Activated CD4-positive, alpha-beta T cell treated with anti-CD3 and anti-CD28 coated beads, Interleukin-2, amount 10 ng/mL, durations not matched to agents 7 days and 5 days (primary cell): ENCODE measurements around the gene PRIM2. TPM values are rescaled to one million over a fixed set of nuclear protein-coding genes. Genes with fewer than 3 reads are reported as not detected.
"Not testable (repeated sequence)": the region's sequence is repeated elsewhere in the genome, so short reads cannot be mapped to it uniquely, and the experiment has no call there.

ENCODE experiments used
- CTCF ChIA-PET: fragments of 350-600 bp; sonication (Branson Sonifier 250); formaldehyde crosslinking; loops from one replicate; lab custom pipeline; 2021; ENCODE audit warnings: antibody characterized with exemption; lab: Charles Lee
- POLR2A ChIA-PET: fragments of 350-600 bp; sonication (Branson Sonifier 250); formaldehyde crosslinking; loops from one replicate; lab custom pipeline; 2021; ENCODE audit warnings: antibody characterized with exemption; lab: Charles Lee
- DNase-seq: peaks from one replicate; pipeline ENCODE4 v3.0.0-alpha.2; 2020
- H3K27ac Mint-ChIP-seq: one replicate; pipeline ENCODE4 v1.8.0; 2021; ENCODE audit warnings: mild to moderate bottlenecking, moderate library complexity, mixed read lengths
- H3K27me3 Mint-ChIP-seq: one replicate; pipeline ENCODE4 v1.8.0; 2021; ENCODE audit warnings: mixed read lengths
- H3K36me3 Mint-ChIP-seq: one replicate; pipeline ENCODE4 v1.8.0; 2021; ENCODE audit warnings: low read depth, mixed read lengths
- H3K4me1 Mint-ChIP-seq: one replicate; pipeline ENCODE4 v1.8.0; 2021; ENCODE audit warnings: mixed read lengths
- H3K4me3 Mint-ChIP-seq: one replicate; pipeline ENCODE4 v1.8.0; 2021; ENCODE audit warnings: mild to moderate bottlenecking, moderate library complexity, mixed read lengths
- H3K9me3 Mint-ChIP-seq: one replicate; pipeline ENCODE4 v1.8.0; 2021; ENCODE audit warnings: mixed read lengths
- total RNA-seq, 2 experiments: library from RNA; stranded (reverse); gene quantifications; one replicate each; pipeline ENCODE4 v1.2.3, GENCODE V29; 2021

PRIM2 gene
- total RNA-seq, 2 experiments from 2014 or later = 35.7 to 37.7 TPM

DNA sequence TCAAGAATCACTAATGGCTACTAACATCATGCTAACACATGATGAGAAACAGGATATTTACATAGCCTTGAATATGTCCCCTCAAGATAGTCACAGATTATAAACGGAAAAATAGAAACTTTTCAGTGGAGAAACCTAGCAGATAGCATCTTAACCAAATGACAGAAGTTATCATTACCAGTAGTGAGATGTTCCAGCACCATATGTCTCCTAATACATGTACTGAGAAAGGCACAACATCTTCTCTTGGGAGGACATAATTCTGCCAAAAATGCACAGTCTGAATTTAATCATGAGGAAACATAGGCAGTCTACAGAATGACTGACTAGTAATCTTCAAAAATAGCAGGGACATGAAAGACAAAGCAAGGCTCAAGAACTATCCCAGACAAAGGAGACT, 19.9 kb upstream of the PRIM2 start:
- POLR2A ChIA-PET = no interaction called here

DNA sequence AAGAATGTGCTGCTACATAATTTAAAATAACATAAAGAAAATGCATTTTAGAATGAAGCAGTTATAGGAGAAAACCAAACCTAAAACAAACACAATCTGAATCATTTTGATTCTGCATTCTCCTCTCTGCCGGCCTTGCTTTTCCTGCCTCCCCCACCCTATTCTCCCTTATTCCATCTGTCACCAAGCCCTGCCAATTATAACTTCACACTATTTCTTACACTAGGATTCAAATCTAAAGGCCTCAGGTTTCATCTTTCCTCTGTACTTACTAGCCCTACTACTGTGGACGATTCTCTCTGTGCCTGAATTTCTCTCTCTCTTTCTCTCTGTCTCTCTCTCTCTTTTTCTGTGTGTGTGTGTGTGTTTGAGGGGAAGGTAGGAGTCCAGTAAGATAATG, 18.7 kb upstream of the PRIM2 start:
- CTCF ChIA-PET = no interaction called here
- POLR2A ChIA-PET = no interaction called here
- Mint-ChIP-seq H3K27me3 (peaks cover 6% of the 10 kb centered on the region), H3K4me3 (no peak overlapping the region), H3K27ac (no peak overlapping the region), H3K9me3 (no peaks in the 10 kb centered on the region), H3K4me1 (no peaks in the 10 kb centered on the region), H3K36me3 (no peaks in the 10 kb centered on the region)
- no peak for DNase-seq

More for the DNA sequence above, 19.9 kb upstream of the PRIM2 start:
- no peaks in the 10 kb centered on the region for H3K4me1 Mint-ChIP-seq
- no peak for DNase-seq
- H3K4me3 Mint-ChIP-seq = no peak overlapping the region
- CTCF ChIA-PET = interaction anchor here (1.2 kb wide), 1 partner anchor 52 kb away, joined by 3 read pairs; no protein-coding TSS in a partner anchor
- H3K27me3 Mint-ChIP-seq = peaks cover 6% of the 10 kb centered on the region
- H3K9me3 Mint-ChIP-seq = no peaks in the 10 kb centered on the region
- no peak overlapping the region for H3K27ac Mint-ChIP-seq
- no peaks in the 10 kb centered on the region for H3K36me3 Mint-ChIP-seq

DNA sequence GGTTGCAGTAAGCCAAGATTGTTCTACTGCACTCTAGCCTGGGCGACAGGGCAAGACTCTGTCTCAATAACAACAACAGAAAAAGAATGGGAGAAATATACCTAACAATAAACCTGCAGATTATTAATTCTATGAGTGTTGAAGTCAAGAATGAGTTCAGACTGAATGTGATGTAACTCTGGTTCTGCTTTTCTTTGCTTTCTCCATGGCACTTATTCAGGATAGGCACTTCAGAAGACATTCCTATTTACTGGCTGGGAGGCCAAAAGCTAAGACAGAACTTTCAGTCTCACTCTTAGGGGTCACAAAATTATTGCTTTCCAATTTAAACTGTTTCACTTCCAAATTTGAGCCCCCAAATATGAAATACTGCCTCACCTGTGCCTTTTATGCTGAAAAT, 15.7 kb upstream of the PRIM2 start:
- no peaks in the 10 kb centered on the region for H3K4me1 Mint-ChIP-seq
- ChIA-PET POLR2A (no interaction called here), CTCF (interaction anchor here (1.4 kb wide), 1 partner anchor 15 kb away, joined by 5 read pairs; the partner anchor contains the start of gene PRIM2)
- H3K36me3 Mint-ChIP-seq = no peaks in the 10 kb centered on the region
- H3K9me3 Mint-ChIP-seq = no peaks in the 10 kb centered on the region
- H3K4me3 Mint-ChIP-seq = no peak overlapping the region
- peaks cover 6% of the 10 kb centered on the region for H3K27me3 Mint-ChIP-seq
- no peak for DNase-seq
- no peak overlapping the region for H3K27ac Mint-ChIP-seq

DNA sequence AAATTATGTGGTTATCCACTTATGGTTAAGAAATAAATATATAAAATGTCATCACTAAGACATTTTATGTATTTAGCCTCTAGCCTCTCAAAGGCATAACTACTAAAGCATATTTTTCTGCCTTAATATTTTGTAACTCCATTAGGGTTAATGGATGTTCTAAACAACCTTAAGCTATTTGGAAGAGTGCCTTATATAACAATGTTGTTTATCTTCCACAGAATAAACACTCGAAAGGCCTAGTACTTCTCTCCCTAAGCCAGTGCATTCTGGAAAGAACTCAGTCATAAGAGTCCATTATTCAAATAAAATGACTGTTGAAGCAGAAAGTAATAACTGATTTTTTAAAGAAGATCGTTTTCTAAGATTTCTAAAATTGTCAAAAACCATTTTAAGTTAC, 15.0 kb upstream of the PRIM2 start:
- no peak overlapping the region for H3K27ac Mint-ChIP-seq
- H3K4me3 Mint-ChIP-seq = no peak overlapping the region
- H3K9me3 Mint-ChIP-seq = no peaks in the 10 kb centered on the region
- H3K36me3 Mint-ChIP-seq = no peaks in the 10 kb centered on the region
- ChIA-PET CTCF (no interaction called here), POLR2A (no interaction called here)
- DNase-seq = no peak
- H3K4me1 Mint-ChIP-seq = no peaks in the 10 kb centered on the region
- H3K27me3 Mint-ChIP-seq = peaks cover 7% of the 10 kb centered on the region

DNA sequence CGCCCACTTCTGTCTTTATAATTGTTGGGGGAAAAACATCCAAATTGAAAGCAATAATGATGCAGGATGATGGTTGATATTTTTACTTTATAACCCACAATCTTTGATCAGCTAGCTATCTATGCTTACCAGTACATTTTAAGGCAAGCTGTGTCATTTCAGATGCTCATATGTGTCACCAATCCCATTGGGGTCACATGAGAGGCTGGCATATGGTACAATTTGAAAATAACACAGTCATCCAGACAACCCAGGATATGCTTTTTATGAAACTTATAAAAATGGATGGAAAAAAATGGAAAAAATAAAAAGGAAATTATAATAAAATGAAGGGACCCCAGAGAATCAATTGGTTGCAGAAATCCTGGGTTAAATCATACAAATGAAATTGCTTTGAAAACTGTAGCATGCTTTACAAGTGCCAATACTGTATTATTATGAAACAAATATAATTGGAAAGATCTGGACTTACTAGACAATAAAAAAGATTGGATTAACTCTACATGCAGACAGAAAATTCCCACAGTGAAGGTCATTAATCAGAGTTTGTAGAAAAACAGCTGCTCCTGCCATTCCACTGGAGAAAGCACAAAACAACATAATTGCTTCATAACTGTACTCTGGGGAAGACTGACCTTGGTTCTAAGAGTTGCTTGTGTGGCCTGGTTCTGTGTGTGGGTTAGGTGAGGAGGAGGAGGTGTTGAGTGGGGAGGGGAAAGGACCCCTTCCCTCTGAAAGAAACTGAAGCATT, 13.3 kb upstream of the PRIM2 start:
- no peaks in the 10 kb centered on the region for H3K36me3 Mint-ChIP-seq
- no peak overlapping the region for H3K27ac Mint-ChIP-seq
- peaks cover 13% of the 10 kb centered on the region for H3K27me3 Mint-ChIP-seq
- no peak overlapping the region for H3K4me3 Mint-ChIP-seq
- CTCF ChIA-PET = no interaction called here
- POLR2A ChIA-PET = no interaction called here
- no peak for DNase-seq
- no peaks in the 10 kb centered on the region for H3K4me1 Mint-ChIP-seq
- H3K9me3 Mint-ChIP-seq = no peaks in the 10 kb centered on the region

DNA sequence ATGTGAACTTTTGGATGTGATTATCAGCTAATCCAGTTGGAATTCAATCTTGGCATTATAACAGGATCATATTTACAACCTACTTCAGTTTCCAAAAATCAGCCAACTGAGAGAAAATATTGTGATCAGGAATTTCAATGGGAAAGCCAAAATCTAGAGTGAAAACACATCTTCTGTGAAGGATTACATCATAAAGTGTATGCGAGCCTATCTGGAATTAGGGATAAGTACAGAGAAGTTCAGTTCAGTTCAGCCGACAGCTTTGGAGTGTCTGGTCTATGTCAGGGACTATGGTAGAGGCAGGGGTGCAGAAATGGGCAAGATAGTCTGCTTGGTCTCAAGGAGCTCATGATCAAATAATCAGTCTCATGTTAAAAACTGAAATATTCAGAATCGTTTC, 12.3 kb upstream of the PRIM2 start:
- DNase-seq = no peak
- H3K4me1 Mint-ChIP-seq = no peaks in the 10 kb centered on the region
- no peak overlapping the region for H3K27ac Mint-ChIP-seq
- H3K36me3 Mint-ChIP-seq = no peaks in the 10 kb centered on the region
- ChIA-PET POLR2A (no interaction called here), CTCF (interaction anchor here (1.5 kb wide), 1 partner anchor 400 kb away, joined by 3 read pairs; no protein-coding TSS in a partner anchor)
- no peak overlapping the region for H3K4me3 Mint-ChIP-seq
- peaks cover 13% of the 10 kb centered on the region for H3K27me3 Mint-ChIP-seq
- H3K9me3 Mint-ChIP-seq = no peaks in the 10 kb centered on the region

DNA sequence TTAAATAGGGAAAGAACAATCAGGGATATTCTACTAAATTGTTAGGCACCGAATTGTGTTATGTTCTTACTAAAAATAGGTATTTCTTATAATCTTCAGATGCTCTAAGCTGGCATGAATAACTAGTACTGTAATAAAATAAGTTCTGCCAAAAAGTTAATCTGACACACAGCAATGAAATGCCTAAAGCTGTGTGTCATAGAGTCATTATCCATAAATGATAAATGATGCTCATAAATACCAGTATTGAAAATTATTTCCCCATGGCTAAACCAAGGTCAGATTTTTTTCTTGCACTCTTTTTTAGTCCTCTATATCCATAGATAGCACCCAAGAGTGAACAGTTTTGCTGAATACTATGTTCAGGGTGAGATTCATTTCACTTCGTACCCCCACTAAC, 11.7 kb upstream of the PRIM2 start:
- Mint-ChIP-seq H3K9me3 (no peaks in the 10 kb centered on the region), H3K4me3 (no peak overlapping the region), H3K27ac (no peak overlapping the region), H3K4me1 (no peaks in the 10 kb centered on the region), H3K27me3 (peaks cover 13% of the 10 kb centered on the region), H3K36me3 (no peaks in the 10 kb centered on the region)
- DNase-seq = no peak
- ChIA-PET POLR2A (no interaction called here), CTCF (interaction anchor here (1.5 kb wide), 1 partner anchor 401 kb away, joined by 3 read pairs; no protein-coding TSS in a partner anchor)

DNA sequence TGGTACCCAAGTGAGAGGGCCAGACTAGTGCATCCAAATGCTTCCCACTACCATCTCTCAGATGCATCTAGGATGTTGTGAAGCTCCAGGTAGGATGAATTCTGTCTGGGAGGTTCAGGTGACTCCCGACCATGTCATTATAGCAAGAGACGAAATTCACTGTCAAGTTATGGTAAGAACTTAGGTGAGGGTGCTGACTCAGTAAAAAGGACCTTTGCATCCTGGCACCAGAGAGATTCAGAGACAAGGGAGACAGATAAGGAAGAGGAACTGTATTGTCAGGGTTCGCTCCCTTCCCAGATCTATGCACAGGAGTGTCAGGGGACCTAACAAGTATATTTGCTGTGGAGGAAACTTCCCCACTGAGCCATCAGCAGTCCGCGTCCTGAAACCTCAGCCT, 11.2 kb upstream of the PRIM2 start:
- CTCF ChIA-PET = interaction anchor here (1.5 kb wide), 1 partner anchor 402 kb away, joined by 3 read pairs; no protein-coding TSS in a partner anchor
- Mint-ChIP-seq H3K4me1 (no peaks in the 10 kb centered on the region), H3K27ac (no peak overlapping the region), H3K9me3 (no peaks in the 10 kb centered on the region), H3K36me3 (no peaks in the 10 kb centered on the region), H3K27me3 (peaks cover 13% of the 10 kb centered on the region), H3K4me3 (no peak overlapping the region)
- POLR2A ChIA-PET = no interaction called here
- DNase-seq = no peak

DNA sequence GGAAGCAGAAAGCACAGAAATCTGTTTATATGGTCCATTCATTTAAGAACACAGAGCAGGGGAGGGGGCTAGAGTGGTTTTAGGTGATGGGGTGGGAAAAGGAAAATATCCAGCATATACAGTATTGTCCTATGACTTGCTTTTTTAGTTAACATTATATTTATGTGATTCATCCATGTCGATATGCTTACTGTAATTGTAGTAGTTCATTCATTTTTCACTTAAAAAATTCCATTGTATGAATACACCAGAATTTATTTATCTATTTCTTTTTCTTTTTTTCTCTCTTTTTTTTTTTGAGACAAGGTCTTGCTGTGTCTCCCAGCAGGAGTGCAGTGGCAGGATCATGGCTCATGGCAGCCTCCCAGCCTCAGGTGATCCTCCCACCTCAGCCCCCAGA, 9.6 kb upstream of the PRIM2 start:
- Mint-ChIP-seq H3K27ac (no peak overlapping the region), H3K27me3 (peaks cover 13% of the 10 kb centered on the region), H3K9me3 (no peaks in the 10 kb centered on the region), H3K4me3 (no peak overlapping the region), H3K4me1 (no peaks in the 10 kb centered on the region), H3K36me3 (no peaks in the 10 kb centered on the region)
- POLR2A ChIA-PET = no interaction called here
- CTCF ChIA-PET = no interaction called here
- DNase-seq = no peak

DNA sequence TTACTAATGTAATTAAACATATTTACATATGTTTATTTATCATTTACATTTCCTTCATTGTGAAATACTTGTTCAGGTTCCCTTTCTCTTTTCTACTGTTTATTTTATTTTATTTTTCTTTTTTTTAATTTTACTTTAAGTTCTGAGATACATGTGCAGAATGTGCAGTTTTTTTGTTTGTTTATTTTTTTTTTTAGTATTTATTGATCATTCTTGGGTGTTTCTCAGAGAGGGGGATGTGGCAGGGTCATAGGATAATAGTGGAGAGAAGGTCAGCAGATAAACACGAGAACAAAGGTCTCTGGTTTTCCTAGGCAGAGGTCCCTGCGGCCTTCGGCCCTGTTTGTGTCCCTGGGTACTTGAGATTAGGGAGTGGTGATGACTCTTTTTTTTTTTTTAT, 8.7 kb upstream of the PRIM2 start:
- peaks cover 13% of the 10 kb centered on the region for H3K27me3 Mint-ChIP-seq
- H3K9me3 Mint-ChIP-seq, CTCF ChIA-PET, H3K4me3 Mint-ChIP-seq, POLR2A ChIA-PET, H3K27ac Mint-ChIP-seq, H3K4me1 Mint-ChIP-seq, H3K36me3 Mint-ChIP-seq, DNase-seq: not testable (repeated sequence)

DNA sequence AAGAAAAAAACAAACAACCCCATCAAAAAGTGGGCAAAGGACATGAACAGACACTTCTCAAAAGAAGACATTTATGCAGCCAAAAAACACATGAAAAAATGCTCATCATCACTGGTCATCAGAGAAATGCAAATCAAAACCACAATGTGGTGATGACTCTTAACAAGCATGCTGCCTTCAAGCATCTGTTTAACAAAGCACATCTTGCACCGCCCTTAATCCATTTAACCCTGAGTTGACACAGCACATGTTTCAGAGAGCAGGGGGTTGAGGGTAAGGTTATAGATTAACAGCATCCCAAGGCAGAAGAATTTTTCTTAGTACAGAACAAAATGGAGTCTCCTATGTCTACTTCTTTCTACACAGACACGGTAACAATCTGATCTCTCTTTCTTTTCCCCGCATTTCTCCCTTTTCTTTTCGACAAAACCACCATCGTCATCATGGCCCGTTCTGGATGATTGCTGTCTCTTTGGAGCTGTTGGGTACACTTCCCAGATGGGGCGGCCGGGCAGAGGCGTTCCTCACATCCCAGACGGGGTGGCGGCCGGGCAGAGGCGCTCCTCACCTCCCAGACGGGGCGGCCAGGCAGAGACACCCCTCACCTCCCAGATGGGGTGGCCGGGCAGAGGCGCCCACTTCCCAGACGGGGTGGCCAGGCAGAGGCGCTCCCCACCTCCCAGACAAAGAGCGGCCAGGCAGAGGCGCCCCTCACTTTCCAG, 7.2 kb upstream of the PRIM2 start:
- H3K27me3 Mint-ChIP-seq = peaks cover 15% of the 10 kb centered on the region
- H3K4me1 Mint-ChIP-seq, H3K9me3 Mint-ChIP-seq, H3K4me3 Mint-ChIP-seq, DNase-seq, POLR2A ChIA-PET, H3K36me3 Mint-ChIP-seq, H3K27ac Mint-ChIP-seq, CTCF ChIA-PET: not testable (repeated sequence)

DNA sequence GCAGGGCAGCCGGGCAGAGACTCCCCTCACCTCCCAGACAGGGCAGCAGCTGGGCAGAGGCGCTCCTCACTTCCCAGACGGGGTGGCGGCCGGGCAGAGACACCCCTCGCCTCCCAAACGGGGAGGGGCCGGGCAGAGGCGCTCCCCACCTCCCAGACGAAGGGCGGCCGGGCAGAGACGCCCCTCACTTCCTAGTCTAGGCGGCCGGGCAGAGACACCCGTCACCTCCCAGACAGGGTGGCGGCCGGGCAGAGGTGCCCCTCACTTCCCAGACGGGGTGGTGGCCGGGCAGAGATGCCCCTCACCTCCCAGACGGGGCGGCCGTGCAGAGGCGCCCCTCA, 6.6 kb upstream of the PRIM2 start:
- no peaks in the 10 kb centered on the region for H3K4me1 Mint-ChIP-seq
- H3K4me3 Mint-ChIP-seq = no peak overlapping the region
- ChIA-PET CTCF (no interaction called here), POLR2A (no interaction called here)
- H3K27ac Mint-ChIP-seq = no peak overlapping the region
- no peaks in the 10 kb centered on the region for H3K9me3 Mint-ChIP-seq
- H3K36me3 Mint-ChIP-seq = no peaks in the 10 kb centered on the region
- DNase-seq = no peak
- peaks cover 14% of the 10 kb centered on the region for H3K27me3 Mint-ChIP-seq

DNA sequence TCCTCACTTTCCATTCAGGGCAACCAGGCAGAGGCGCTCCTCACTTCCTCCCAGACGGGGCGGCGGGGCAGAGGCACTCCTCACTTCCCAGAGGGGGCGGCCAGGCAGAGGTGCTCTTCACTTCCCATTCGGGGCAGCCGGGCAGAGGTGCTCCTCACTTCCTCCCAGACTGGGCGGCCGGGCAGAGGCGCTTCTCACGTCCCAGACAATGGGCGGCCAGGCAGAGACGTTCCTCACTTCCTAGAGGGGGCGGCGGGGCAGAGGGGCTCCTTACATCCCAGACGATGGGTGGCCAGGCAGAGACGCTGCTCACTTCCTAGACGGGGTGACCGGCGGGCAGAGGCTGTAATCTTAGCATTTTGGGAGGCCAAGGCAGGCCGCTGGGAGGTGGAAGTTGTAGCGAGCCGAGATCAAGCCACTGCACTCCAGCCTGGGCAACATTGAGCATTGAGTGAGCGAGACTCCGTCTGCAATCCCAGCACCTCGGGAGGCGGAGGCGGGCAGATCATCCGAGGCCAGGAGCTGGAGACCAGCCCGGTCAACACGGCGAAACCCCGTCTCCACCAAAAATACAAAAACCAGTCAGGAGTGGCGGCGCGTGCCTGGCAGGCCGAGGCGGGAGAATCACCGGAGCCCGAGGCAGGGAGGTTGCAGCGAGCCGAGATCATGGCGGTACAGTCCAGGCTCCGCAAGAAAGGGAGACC, 6.0 kb upstream of the PRIM2 start:
- H3K27me3 Mint-ChIP-seq, POLR2A ChIA-PET, H3K36me3 Mint-ChIP-seq, H3K27ac Mint-ChIP-seq, H3K4me3 Mint-ChIP-seq, DNase-seq, H3K9me3 Mint-ChIP-seq, CTCF ChIA-PET, H3K4me1 Mint-ChIP-seq: not testable (repeated sequence)
